Motor neuron (in vitro differentiated cells): ENCODE data around the gene DNAI4. TPM values are rescaled to one million over a fixed set of nuclear protein-coding genes. Genes with fewer than 3 reads are reported as not detected.
"Not testable (repeated sequence)": the region's sequence is repeated elsewhere in the genome, so short reads cannot be mapped to it uniquely, and the experiment has no call there.

Source experiments
- ATAC-seq, 8 experiments: fragments of 200-7000 bp; cut with Tn5 transposase; replicated peaks in 6 of 8; 2 replicates each; pipeline ENCODE4 v1.8.0; 2021; ENCODE audit warnings: mild to moderate bottlenecking in 8 of 8, moderate library complexity in 8 of 8
- H3K27ac ChIP-seq, 2 donors: fragments of 250-450 bp; sonication (Bioruptor Pico); 2 replicates each; pipeline ENCODE4 v1.9.0; 2021; ENCODE audit warnings: antibody characterized with exemption in 2 of 2, mild to moderate bottlenecking in 2 of 2, moderate library complexity in 1 of 2
- H3K4me1 ChIP-seq, 2 donors: fragments of 250-450 bp; sonication (Bioruptor Pico); replicated peaks in 1 of 2; 2 replicates each; pipeline ENCODE4 v1.6.1; 2021; ENCODE audit warnings: antibody characterized with exemption in 2 of 2, mild to moderate bottlenecking in 2 of 2, moderate library complexity in 1 of 2
- H3K4me3 ChIP-seq, 5 donors: fragments of 250-450 bp; sonication (Bioruptor Pico); 2 replicates each; pipeline ENCODE4 v1.9.0; 2021; ENCODE audit warnings: antibody characterized with exemption in 5 of 5, mild to moderate bottlenecking in 5 of 5, moderate library complexity in 4 of 5
- WGBS, 10 experiments: fragments of 450-650 bp; shearing (Covaris generic); methylation state at CpG; one replicate each; pipeline ENCODE4 v1.0.0; 2022; 5-methylcytosine and 5-hydroxymethylcytosine counted together
- in situ Hi-C, 9 experiments: fragments of 400-800 bp; cut with MboI; loops; one replicate each; pipeline ENCODE4 v1.15.0; 2021; ENCODE audit warnings: low sequenced_read_pairs in 9 of 9, low pct_unique_long_range_greater_than_20kb in 2 of 9; ENCODE audit not compliant: unreplicated experiment in 9 of 9
- total RNA-seq, 8 experiments: library from RNA; unstranded; fragments of 300-600 nt; gene quantifications; 2 replicates each; pipeline versions ENCODE4 v1.2.3 to v1.2.4, GENCODE V29; 2022

Gene DNAI4
- total RNA-seq, 8 experiments from 2014 or later, result 3.6 to 69.8 (median 11.3) TPM

GRCh38 chr1:66788231-66788939 lies 136.3 kb downstream of the DNAI4 start:
- Histone ChIP-seq H3K4me3 (no peak overlapping the region), H3K4me1 (no peaks in the 10 kb centered on the region), H3K27ac (no peak overlapping the region)
- WGBS, 10 experiments, result 52 to 89% (median 76%) methylated on average over 4 to 6 of the region's 6 CpGs
- ATAC-seq, result no peak
- in situ Hi-C loops, result no loop called here

DNA sequence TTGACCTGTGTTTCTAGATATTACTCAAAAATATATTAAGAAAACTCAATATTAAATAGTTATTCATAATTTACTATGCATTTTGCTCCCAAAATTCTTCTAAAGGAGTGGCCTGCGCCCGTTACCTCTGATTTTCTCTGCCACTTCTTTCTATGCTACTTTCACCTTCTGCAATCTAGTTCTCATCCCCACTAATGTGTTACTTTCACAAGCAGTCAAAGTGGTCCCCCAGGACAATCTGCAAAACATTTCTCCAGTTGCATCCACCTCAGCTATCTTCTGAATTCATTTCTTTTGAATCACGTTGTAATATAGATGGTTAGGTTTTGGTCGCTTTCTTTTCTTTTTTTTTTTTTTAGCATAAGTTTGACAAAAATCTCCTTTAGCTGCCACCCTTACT lies 137.0 kb downstream of the DNAI4 start:
- no peak overlapping the region for H3K4me3 ChIP-seq
- WGBS, 10 experiments, result 68 to 100% (median 92%) methylated on average over 3 to 4 of the region's 4 CpGs
- no peaks in the 10 kb centered on the region for H3K4me1 ChIP-seq
- ATAC-seq, result no peak
- no peak overlapping the region for H3K27ac ChIP-seq
- in situ Hi-C loops, result no loop called here

- in situ Hi-C loops, H3K27ac ChIP-seq, H3K4me1 ChIP-seq, H3K4me3 ChIP-seq, ATAC-seq: not testable (repeated sequence)
- WGBS, 10 experiments, result no CpG with 5 or more reads among the region's 2 CpGs
Measured at GRCh38 chr1:66785800-66786199, 138.9 kb downstream of the DNAI4 start.

- in situ Hi-C loops, result no loop called here
- Histone ChIP-seq H3K4me3 (no peak overlapping the region), H3K27ac (no peak overlapping the region), H3K4me1 (peaks cover 0 to 13% of the 10 kb centered on the region in 2 donors)
- ATAC-seq, result no peak
- WGBS, 10 experiments, result 36 to 84% (median 76%) methylated on average over 1 to 2 of the region's 2 CpGs
Measured at GRCh38 chr1:66779475-66780078, 145.1 kb downstream of the DNAI4 start.

DNA sequence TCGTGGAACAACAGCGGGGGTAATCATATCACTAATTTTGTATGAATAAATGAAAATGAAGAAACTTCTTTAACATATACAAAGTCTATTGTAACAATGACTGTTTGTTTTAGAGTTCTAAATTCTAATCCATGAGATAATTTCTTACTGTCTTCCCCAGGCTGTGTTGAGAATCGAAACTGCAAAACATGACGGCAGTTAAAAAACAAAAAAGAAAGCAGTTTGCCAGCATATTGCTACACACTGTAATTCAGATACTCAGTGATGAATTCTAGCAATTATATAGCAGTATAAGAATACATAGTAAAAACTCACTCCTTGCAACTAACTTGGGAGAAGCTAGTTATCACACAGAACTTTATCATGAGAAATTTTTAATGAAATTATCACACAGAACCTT lies 145.7 kb downstream of the DNAI4 start:
- in situ Hi-C loops, result no loop called here
- no peak overlapping the region for H3K27ac ChIP-seq
- WGBS, 10 experiments, result 14 to 100% (median 95%) methylated on average over 2 to 4 of the region's 4 CpGs
- peak in 1 of 8 experiments; percentile 52 for ATAC-seq
- H3K4me1 ChIP-seq, result peaks cover 4 to 19% of the 10 kb centered on the region in 2 donors
- no peak overlapping the region for H3K4me3 ChIP-seq

- Histone ChIP-seq H3K4me3 (no peak overlapping the region), H3K4me1 (peaks cover 5 to 21% of the 10 kb centered on the region in 2 donors), H3K27ac (no peak overlapping the region)
- peak in 4 of 8 experiments; percentile 42 to 79 (median 56) for ATAC-seq
- in situ Hi-C loops, result no loop called here
- 9 to 89% (median 71%) methylated on average over 1 to 4 of the region's 4 CpGs; no CpG with 5 or more reads in 1 of the 10 experiments for WGBS, 10 experiments
Measured at GRCh38 chr1:66778266-66778665, 146.4 kb downstream of the DNAI4 start.

DNA sequence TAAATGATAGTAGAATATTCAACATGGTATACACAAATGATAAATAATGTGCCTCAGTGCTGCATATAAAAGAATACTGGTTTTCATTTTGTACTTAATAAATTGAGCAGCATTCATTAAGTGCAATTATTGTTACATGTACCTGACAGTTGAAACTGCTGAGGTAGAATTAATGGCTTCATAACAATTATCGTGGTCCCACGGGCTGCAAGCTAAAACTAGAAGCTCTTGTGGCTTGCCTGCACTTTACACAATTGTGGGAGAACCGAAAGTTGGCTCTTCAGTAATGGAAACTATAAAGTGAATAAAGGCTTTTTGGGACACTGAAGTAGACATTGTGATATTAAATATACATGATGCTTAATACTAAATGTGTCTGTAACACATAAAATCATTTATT lies 146.8 kb downstream of the DNAI4 start:
- H3K4me1 ChIP-seq, result peaks cover 5 to 21% of the 10 kb centered on the region in 2 donors
- 0 to 90% (median 71%) methylated on average over 1 to 3 of the region's 3 CpGs; no CpG with 5 or more reads in 1 of the 10 experiments for WGBS, 10 experiments
- H3K27ac ChIP-seq, result no peak overlapping the region
- in situ Hi-C loops, result no loop called here
- no peak overlapping the region for H3K4me3 ChIP-seq
- peak in 2 of 8 experiments; percentile 47 to 66 for ATAC-seq

DNA sequence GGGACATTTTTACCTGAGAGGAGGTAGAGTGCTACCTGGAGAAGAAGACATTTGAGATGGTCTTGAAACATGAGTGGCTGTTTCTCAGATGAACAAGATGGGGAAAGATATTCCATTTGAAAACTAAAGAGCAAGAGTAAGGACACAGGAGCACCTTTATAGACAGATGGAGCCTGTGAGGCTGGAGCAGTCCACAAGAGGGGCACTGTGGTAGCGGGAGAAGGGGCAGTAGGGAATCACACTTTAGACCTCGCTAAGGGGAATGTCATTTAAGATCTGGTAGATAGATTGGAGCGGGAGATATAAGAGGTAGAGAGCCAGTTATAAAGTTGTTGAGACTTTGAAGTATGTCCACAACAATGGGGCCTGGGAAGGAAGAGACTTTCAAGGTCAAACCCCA lies 149.0 kb downstream of the DNAI4 start:
- no peak for ATAC-seq
- in situ Hi-C loops, result no loop called here
- WGBS, 10 experiments, result 33 to 100% (median 90%) methylated on average over 1 to 3 of the region's 3 CpGs; no CpG with 5 or more reads in 2 of the 10 experiments
- H3K4me3 ChIP-seq, result no peak overlapping the region
- H3K27ac ChIP-seq, result no peak overlapping the region
- H3K4me1 ChIP-seq, result peaks cover 5 to 21% of the 10 kb centered on the region in 2 donors

DNA sequence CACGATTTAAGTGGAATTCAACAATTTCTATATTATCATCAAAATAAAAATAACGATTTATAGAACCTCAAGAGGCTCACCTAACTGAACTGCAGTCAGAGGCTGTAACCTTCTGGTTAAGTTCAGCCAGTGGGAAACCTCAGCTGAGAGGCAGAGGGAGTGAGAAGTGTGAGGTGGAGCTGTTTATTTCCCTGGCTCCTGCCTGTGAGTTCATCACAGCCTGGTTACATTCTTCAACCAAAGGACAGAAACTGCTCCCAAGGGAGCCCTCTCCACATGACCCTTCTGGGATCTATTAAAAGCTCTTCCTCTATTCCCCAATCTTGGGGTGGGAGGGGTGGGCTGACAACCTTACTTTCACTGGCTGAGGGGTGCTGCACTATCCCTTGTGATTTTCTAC lies 150.2 kb downstream of the DNAI4 start:
- WGBS, 10 experiments, result 17 to 79% (median 42%) methylated on average over 1 to 2 of the region's 2 CpGs; no CpG with 5 or more reads in 1 of the 10 experiments
- H3K4me3 ChIP-seq, result no peak overlapping the region
- H3K27ac ChIP-seq, result no peak overlapping the region
- peak in 3 of 8 experiments; percentile 86 to 94 (median 94) for ATAC-seq
- in situ Hi-C loops, result loop anchor here in 5 of 9 experiments (25.0 kb wide), 4 partner anchors 163 to 713 kb away; partner anchors contain the start of genes C1orf141 (in 3 of the 5) and IL23R (in 1 of the 5)
- H3K4me1 ChIP-seq, result peaks cover 5 to 21% of the 10 kb centered on the region in 2 donors

DNA sequence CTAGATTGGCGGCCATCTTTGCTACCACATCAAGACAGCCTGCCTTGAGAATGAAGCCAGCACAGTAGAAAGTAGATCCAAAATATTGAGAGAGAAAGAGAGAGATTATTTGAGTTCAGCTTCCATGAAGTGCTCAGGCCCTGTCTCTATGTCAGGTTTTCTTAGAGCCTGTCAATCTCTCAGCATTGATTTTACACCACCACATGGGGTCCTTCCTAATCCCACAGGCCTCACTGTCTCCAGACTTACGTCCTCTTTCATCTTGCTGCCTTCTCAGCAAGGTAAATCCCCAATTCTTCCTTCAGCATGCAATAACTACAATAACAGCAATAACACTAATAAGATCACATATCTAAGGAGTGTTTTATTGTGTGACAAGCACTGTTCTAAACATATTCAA lies 151.4 kb downstream of the DNAI4 start:
- ATAC-seq, result no peak
- Histone ChIP-seq H3K27ac (no peak overlapping the region), H3K4me3 (no peak overlapping the region), H3K4me1 (peaks cover 5 to 17% of the 10 kb centered on the region in 2 donors)
- in situ Hi-C loops, result loop anchor here in 5 of 9 experiments (25.0 kb wide), 4 partner anchors 164 to 714 kb away; partner anchors contain the start of genes C1orf141 (in 3 of the 5) and IL23R (in 1 of the 5)
- WGBS, 10 experiments, result 33 to 100% (median 80%) methylated on average over 1 to 2 of the region's 2 CpGs; no CpG with 5 or more reads in 1 of the 10 experiments

DNA sequence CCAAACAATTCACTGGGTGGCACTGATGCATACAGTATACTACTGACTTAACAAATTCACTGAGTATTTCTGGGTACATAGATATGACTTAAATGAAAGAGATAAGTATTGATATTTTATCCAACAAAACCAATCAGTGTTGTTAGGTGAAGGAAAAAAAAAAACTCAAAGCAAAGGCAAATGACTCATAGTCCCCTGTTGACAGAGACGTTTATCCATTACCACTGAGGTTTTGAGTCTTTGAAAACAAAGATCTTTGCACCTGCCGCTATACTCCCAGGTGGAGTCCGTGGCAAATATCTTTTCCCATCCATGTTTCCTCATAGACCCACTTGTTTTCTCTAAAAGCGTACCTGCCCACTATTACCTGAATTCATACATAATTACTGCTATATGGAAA lies 154.0 kb downstream of the DNAI4 start:
- no peak for ATAC-seq
- Histone ChIP-seq H3K4me1 (peaks cover 5 to 12% of the 10 kb centered on the region in 2 donors), H3K4me3 (no peak overlapping the region), H3K27ac (no peak overlapping the region)
- WGBS, 10 experiments, result 39 to 90% (median 81%) methylated on average over 2 to 4 of the region's 4 CpGs
- in situ Hi-C loops, result loop anchor here in 5 of 9 experiments (25.0 kb wide), 4 partner anchors 167 to 717 kb away; partner anchors contain the start of genes C1orf141 (in 3 of the 5) and IL23R (in 1 of the 5)

DNA sequence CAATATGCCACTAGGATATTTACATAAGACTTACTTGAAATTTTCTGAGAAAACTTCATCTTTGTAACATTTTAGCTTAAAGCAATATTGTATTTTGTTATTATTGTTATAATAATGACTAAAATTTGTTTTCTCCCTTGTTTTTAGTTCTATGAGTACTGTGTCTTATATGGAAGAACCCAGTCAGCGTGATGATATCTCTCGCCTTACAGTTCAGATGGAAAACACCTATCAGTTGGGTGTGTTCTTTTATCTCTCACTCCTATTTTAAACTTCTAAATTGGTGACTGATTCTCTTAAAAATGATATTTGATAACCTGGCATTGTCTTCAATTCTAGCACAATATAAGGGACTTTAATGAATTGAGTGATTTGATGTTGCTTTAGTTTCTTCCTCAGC lies 154.4 kb downstream of the DNAI4 start:
- WGBS, 10 experiments, result 78 to 100% (median 91%) methylated on average over 1 to 2 of the region's 2 CpGs
- Histone ChIP-seq H3K4me1 (peaks cover 5 to 12% of the 10 kb centered on the region in 2 donors), H3K4me3 (no peak overlapping the region), H3K27ac (no peak overlapping the region)
- ATAC-seq, result no peak
- in situ Hi-C loops, result loop anchor here in 5 of 9 experiments (25.0 kb wide), 4 partner anchors 167 to 717 kb away; partner anchors contain the start of genes C1orf141 (in 3 of the 5) and IL23R (in 1 of the 5)
